Measurements from ENCODE around the gene RIPK1.
"Not testable (repeated sequence)": the region's sequence is repeated elsewhere in the genome, so short reads cannot be mapped to it uniquely, and the experiment has no call there.

RIPK1 gene

GRCh38 chr6:3124667-3125066 is 56.4 kb downstream of the RIPK1 start:
- Mint-ChIP-seq H3K36me3 (ENCODE audit: low read depth) (no peaks in the 10 kb centered on the region), H3K4me1 (peaks cover 10% of the 10 kb centered on the region), H3K27me3 (no peaks in the 10 kb centered on the region), H3K4me3 (no peak overlapping the region), H3K27ac (no peak overlapping the region), H3K9me3 (no peaks in the 10 kb centered on the region)
- no peak for DNase-seq
- ATAC-seq = no peak

DNA sequence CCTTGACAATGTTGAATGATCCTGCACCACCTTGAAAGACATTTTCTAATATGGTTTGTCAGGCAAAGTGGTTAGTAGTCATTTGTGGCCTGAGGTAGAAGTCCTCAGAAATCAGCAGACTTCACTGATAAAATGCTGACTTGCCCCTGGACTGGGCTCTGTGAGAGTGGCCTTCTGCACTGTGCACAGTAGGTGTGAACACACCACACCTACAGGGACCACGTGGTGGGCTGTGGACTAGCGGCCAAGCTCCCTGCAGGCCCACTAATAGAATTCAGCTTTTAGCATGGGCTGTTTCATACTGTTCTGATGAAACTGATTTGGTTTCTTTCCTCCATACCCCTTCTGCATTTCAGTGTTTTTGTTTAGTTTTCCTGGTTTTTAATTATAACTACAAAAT is 57.5 kb downstream of the RIPK1 start:
- no peak for DNase-seq
- Mint-ChIP-seq H3K4me1 (peaks cover 10% of the 10 kb centered on the region), H3K27me3 (no peaks in the 10 kb centered on the region), H3K9me3 (no peaks in the 10 kb centered on the region), H3K4me3 (no peak overlapping the region), H3K36me3 (ENCODE audit: low read depth) (no peaks in the 10 kb centered on the region), H3K27ac (no peak overlapping the region)
- no peak for ATAC-seq

GRCh38 chr6:3128356-3129108 is 60.2 kb downstream of the RIPK1 start:
- Mint-ChIP-seq H3K36me3 (ENCODE audit: low read depth) (no peaks in the 10 kb centered on the region), H3K9me3 (no peaks in the 10 kb centered on the region), H3K27me3 (no peaks in the 10 kb centered on the region), H3K4me1 (peaks cover 9% of the 10 kb centered on the region), H3K4me3 (no peak overlapping the region), H3K27ac (no peak overlapping the region)
- DNase-seq = no peak
- ATAC-seq = no peak

DNA sequence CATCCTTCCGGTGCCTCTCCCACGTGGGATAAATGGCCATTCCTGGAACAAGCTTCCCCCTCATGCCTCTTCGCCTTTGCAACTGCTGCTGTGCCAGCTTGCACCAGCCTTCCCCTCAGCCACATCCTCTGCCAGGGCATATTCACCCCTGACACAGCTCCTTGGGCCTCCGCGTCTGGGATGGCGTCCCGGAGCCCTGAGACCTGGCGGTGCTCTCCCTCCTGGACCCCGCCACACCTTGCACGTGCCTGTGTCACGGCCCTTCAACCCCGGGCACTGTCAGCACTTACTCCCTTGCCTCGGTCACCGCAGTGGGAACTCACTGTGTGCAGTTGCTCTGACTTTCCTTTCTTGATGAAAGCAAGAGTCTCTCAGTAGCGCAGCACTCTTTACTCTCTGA is 63.4 kb downstream of the RIPK1 start:
- no peak for ATAC-seq
- no peak for DNase-seq
- Mint-ChIP-seq H3K4me1 (no peaks in the 10 kb centered on the region), H3K27ac (no peak overlapping the region), H3K27me3 (no peaks in the 10 kb centered on the region), H3K9me3 (no peaks in the 10 kb centered on the region), H3K36me3 (ENCODE audit: low read depth) (no peaks in the 10 kb centered on the region), H3K4me3 (no peak overlapping the region)

DNA sequence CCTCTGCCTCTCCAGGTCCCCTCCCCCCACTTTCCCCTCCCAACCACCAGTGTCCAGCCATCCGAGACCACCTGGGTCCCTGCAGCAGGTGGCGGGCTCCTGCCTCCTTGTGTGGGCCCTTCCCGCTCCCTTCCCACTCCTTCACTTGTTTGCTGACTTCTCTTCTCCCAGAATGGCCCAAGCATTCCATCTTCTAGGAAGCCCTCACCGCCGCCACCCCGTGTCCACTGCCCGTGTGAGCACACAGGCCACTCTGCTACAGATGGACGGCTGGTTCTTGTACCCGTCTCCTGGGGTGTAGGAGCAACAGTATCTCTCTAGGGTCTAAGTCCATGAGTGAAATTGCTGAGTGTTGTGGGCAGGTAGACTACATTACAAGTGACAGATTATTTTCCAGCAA is 65.2 kb downstream of the RIPK1 start:
- Mint-ChIP-seq H3K9me3 (no peaks in the 10 kb centered on the region), H3K4me1 (peaks cover 2% of the 10 kb centered on the region), H3K36me3 (ENCODE audit: low read depth) (peaks cover 6% of the 10 kb centered on the region), H3K4me3 (no peak overlapping the region), H3K27me3 (no peaks in the 10 kb centered on the region), H3K27ac (no peak overlapping the region)
- DNase-seq (no peak), ATAC-seq (no peak)

GRCh38 chr6:3135668-3136291 is 67.5 kb downstream of the RIPK1 start:
- ATAC-seq (no peak), DNase-seq (no peak)
- Mint-ChIP-seq H3K9me3 (no peaks in the 10 kb centered on the region), H3K4me1 (peaks cover 12% of the 10 kb centered on the region), H3K27ac (no peak overlapping the region), H3K27me3 (no peaks in the 10 kb centered on the region), H3K4me3 (no peak overlapping the region), H3K36me3 (ENCODE audit: low read depth) (peaks cover 6% of the 10 kb centered on the region)

DNA sequence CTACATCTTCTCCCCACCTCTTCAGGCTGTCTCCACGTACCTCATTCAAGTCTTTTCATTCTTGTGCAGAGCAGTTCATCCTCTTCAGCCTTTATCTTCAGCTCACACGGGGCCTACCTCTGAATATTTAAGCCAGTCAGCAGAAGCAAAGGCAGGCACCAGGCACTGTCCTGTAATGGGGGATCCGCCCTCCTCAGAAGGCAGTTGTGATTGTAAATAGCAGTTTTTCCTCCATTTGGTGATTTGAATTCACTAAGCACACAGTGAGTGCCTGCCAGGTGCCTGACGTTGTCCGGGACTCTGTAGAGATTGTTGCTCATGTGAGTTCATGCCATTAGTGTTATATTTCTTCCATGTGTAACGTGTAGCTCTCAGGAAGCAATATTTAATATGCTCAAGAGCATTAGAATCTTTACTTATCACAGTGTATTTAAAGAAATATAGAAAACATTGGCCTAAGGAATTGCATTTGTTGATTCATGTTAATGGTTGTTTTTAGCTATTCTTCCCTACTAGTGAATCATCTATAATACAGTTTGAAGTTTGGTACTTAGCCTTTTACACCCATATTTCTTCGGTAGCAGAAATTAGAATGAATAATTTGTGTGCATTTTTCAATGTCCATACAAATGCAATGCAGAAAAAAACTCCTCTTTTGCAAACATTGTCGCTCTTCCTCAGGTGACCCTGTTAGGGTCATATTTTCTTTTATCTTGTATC is 68.2 kb downstream of the RIPK1 start:
- Mint-ChIP-seq H3K4me3 (no peak overlapping the region), H3K27ac (no peak overlapping the region), H3K9me3 (no peaks in the 10 kb centered on the region), H3K36me3 (ENCODE audit: low read depth) (peaks cover 8% of the 10 kb centered on the region), H3K27me3 (no peaks in the 10 kb centered on the region), H3K4me1 (peaks cover 12% of the 10 kb centered on the region)
- ATAC-seq (no peak), DNase-seq (no peak)

- Mint-ChIP-seq H3K36me3 (ENCODE audit: low read depth) (peaks cover 8% of the 10 kb centered on the region), H3K4me3 (no peak overlapping the region), H3K9me3 (no peaks in the 10 kb centered on the region), H3K4me1 (peaks cover 12% of the 10 kb centered on the region), H3K27me3 (no peaks in the 10 kb centered on the region), H3K27ac (no peak overlapping the region)
- no peak for DNase-seq
- no peak for ATAC-seq
These were observed 68.9 kb downstream of the RIPK1 start for GRCh38 chr6:3137057-3137777.

DNA sequence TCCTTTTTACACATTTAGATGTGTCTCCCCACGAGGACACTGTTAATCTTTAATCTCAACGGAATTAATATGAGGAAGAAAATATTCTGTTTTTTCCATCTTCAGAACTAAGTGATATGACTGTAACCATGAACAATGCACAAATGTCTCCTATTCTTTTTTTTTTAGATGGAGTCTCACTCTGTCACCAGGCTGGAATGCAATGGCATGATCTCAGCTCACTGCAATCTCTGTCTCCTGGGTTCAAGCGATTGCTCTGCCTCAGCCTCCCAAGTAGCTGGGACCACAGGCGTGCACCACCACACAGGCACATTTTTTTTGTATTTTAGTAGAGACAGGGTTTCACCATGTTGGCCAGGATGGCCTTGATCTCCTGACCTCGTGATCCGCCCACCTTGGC is 69.6 kb downstream of the RIPK1 start:
- not testable (repeated sequence) for DNase-seq; H3K9me3 Mint-ChIP-seq; H3K36me3 Mint-ChIP-seq (ENCODE audit: low read depth); ATAC-seq; H3K27ac Mint-ChIP-seq; H3K27me3 Mint-ChIP-seq; H3K4me3 Mint-ChIP-seq
- H3K4me1 Mint-ChIP-seq = peaks cover 12% of the 10 kb centered on the region

DNA sequence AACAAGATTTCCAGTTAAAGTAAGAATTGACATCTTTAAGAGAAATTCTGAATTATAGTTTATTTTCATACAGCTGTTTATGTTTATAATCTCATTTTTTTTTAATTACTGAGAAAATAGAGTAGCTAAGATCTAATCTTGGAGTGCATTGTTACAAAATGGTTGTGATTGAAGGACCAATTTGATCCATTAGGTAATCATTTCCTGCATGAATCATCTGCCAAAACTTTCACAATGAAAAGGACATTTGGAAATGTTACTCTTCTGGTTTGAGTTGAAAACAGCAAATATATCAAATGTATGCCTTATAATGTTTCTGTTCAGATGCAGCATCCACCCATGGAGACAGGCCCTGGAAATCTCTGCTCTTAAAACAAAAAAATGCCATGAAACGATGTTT is 70.0 kb downstream of the RIPK1 start:
- no peak for DNase-seq
- Mint-ChIP-seq H3K27ac (no peak overlapping the region), H3K9me3 (no peaks in the 10 kb centered on the region), H3K36me3 (ENCODE audit: low read depth) (peaks cover 8% of the 10 kb centered on the region), H3K27me3 (no peaks in the 10 kb centered on the region), H3K4me3 (no peak overlapping the region), H3K4me1 (peaks cover 12% of the 10 kb centered on the region)
- ATAC-seq = no peak

DNA sequence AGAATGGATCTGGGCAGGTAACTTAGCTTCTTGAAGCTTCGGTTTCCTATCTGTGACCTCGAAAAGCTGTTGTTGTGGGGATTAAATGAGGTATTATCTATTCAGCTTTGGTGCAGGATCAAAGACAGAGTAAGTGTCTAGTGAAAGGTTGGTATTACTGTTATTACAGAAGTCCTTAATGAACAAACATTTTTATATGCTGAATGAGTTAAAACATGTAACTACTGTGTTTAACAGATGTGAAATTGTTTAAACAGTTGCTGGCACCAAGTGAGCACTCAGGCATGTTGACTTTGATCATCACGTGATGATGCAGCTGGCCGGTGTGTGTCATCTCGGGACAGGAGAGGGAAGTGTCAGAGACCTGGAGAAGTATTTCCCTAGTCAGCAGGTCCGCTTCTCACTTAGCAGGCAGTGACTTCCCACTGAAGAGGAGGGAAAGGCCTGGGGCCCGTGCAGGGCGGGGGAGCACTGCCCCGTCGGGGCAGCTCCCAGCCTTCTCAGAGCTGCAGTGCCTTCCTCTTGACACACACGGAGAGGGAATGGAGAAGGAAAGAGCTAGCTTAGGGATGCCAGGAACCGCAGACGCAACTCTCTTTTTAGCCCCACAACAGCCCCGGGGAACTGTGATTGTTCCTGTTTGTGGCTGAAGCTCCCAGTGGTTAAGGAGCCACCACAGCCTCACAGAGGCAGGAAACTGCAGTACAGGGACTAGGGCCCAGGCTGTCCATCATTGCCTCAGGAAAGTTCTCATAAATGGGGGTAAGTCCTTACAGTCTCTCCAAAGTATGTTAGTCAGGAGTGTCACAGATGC is 71.0 kb downstream of the RIPK1 start:
- H3K36me3 Mint-ChIP-seq (ENCODE audit: low read depth) = peaks cover 8% of the 10 kb centered on the region
- no peaks in the 10 kb centered on the region for H3K27me3 Mint-ChIP-seq
- no peak overlapping the region for H3K27ac Mint-ChIP-seq
- DNase-seq (no peak), ATAC-seq (peak; percentile 20)
- no peak overlapping the region for H3K4me3 Mint-ChIP-seq
- peaks cover 12% of the 10 kb centered on the region for H3K4me1 Mint-ChIP-seq
- no peaks in the 10 kb centered on the region for H3K9me3 Mint-ChIP-seq

DNA sequence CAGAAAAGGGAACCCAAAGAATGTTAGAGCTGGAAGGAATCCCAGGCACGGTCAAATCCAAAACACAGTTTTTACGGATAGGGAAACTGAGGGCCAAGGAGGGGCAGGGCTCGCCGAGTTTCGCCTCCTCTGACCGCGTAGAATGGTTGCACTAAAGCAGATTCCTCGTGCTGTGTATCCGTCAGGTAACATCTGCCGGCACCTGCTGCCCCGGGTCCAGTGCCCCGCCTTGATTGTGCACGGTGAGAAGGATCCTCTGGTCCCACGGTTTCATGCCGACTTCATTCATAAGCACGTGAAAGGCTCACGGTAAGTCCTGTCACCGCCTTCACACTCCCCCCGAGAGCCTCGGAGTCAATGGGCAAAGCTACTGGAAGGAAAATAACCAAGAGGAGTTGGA is 71.9 kb downstream of the RIPK1 start:
- no peaks in the 10 kb centered on the region for H3K9me3 Mint-ChIP-seq
- H3K27ac Mint-ChIP-seq = no peak overlapping the region
- H3K27me3 Mint-ChIP-seq = no peaks in the 10 kb centered on the region
- ATAC-seq = no peak
- H3K4me1 Mint-ChIP-seq = peaks cover 12% of the 10 kb centered on the region
- no peak overlapping the region for H3K4me3 Mint-ChIP-seq
- peaks cover 8% of the 10 kb centered on the region for H3K36me3 Mint-ChIP-seq (ENCODE audit: low read depth)
- no peak for DNase-seq

- ATAC-seq = no peak
- peaks cover 7% of the 10 kb centered on the region for H3K36me3 Mint-ChIP-seq (ENCODE audit: low read depth)
- H3K27me3 Mint-ChIP-seq = no peaks in the 10 kb centered on the region
- DNase-seq = no peak
- no peak overlapping the region for H3K27ac Mint-ChIP-seq
- no peaks in the 10 kb centered on the region for H3K9me3 Mint-ChIP-seq
- no peak overlapping the region for H3K4me3 Mint-ChIP-seq
- peaks cover 12% of the 10 kb centered on the region for H3K4me1 Mint-ChIP-seq
These were observed 74.2 kb downstream of the RIPK1 start for GRCh38 chr6:3142536-3142935.

DNA sequence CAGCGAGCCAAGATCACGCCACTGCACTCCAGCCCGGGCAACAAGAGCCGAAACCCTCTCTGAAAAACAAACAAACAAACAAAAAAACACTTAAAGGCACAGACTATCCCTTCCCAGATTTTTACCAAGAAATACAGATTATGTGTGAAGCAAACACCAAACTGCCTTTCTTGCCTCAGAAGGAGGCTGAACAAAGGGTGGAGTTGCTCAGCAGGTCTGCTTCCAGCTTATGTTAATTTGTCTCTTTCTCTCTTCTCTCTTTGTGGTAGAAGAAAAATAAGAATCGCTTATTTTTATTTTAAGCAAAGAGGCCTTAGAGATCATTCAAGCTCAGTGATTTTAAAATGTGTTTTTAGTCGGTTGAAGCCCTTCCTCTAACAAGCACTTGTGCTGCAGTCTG is 74.9 kb downstream of the RIPK1 start:
- Mint-ChIP-seq H3K4me1 (peaks cover 12% of the 10 kb centered on the region), H3K27ac (no peak overlapping the region), H3K4me3 (no peak overlapping the region), H3K9me3 (no peaks in the 10 kb centered on the region), H3K36me3 (ENCODE audit: low read depth) (peaks cover 5% of the 10 kb centered on the region), H3K27me3 (no peaks in the 10 kb centered on the region)
- ATAC-seq = no peak
- DNase-seq = no peak
